SU-DHL-6 (cell line): Measurements from ENCODE around the gene C2orf81.

Source experiments
- EZH2phosphoT487 ChIP-seq: fragments of 200-600 bp; sonication (generic), shearing (Covaris generic); conservative IDR thresholded peaks from 2 replicates; pipeline ENCODE4 v1.6.1; 2018; ENCODE audit warnings: mild to moderate bottlenecking, antibody characterized with exemption, low read length, moderate library complexity, mixed read lengths
- TF ChIP-seq, protein P1 (sequence below): fragments of 200-600 bp; sonication (generic); IDR thresholded peaks from one replicate; pipeline ENCODE4 v1.5.1; 2017; ENCODE audit warnings: antibody characterized with exemption, mild to moderate bottlenecking, low read length, moderate library complexity; ENCODE audit not compliant: insufficient read depth, poor library complexity, severe bottlenecking

DNA sequence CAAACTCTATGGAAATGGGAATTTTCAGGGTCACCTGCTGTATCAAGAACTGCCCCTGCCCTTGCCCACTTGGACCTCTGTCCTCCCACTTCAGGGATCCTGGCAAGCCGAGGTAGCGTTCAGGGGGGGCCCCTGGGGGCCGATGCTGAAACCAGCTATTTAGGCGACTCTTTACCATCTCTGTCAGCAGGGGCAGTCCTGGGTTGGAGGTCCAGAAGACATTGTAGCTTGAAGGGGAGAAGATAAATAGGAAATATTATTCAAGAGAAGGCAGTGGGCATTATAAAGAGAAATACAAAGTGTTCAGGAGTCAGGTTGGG is 41.3 kb upstream of the C2orf81 start:
- TF ChIP-seq, protein P1, sequence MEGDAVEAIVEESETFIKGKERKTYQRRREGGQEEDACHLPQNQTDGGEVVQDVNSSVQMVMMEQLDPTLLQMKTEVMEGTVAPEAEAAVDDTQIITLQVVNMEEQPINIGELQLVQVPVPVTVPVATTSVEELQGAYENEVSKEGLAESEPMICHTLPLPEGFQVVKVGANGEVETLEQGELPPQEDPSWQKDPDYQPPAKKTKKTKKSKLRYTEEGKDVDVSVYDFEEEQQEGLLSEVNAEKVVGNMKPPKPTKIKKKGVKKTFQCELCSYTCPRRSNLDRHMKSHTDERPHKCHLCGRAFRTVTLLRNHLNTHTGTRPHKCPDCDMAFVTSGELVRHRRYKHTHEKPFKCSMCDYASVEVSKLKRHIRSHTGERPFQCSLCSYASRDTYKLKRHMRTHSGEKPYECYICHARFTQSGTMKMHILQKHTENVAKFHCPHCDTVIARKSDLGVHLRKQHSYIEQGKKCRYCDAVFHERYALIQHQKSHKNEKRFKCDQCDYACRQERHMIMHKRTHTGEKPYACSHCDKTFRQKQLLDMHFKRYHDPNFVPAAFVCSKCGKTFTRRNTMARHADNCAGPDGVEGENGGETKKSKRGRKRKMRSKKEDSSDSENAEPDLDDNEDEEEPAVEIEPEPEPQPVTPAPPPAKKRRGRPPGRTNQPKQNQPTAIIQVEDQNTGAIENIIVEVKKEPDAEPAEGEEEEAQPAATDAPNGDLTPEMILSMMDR: no peak
- TF ChIP-seq EZH2phosphoT487: no peak
